H1 (cell line): ENCODE measurements around the gene RPUSD2.

Experiments used
- BRCA1 ChIP-seq: IDR thresholded peaks from 2 replicates; pipeline ENCODE4 v1.6.1; 2012; ENCODE audit warnings: low read depth, low read length, improper control_type of control experiment
- EZH2 ChIP-seq: fragments of 200-600 bp; sonication (generic); IDR thresholded peaks from 2 replicates; pipeline ENCODE4 v1.7.1; 2012; ENCODE audit warnings: low read depth, mild to moderate bottlenecking, moderate library complexity, low read length, inconsistent platforms; ENCODE audit not compliant: severe bottlenecking
- JUND ChIP-seq: IDR thresholded peaks from 2 replicates; pipeline ENCODE4 v1.6.1; 2011; ENCODE audit warnings: mild to moderate bottlenecking, improper control_type of control experiment, low read length
- KDM5A ChIP-seq: fragments of 200-600 bp; IDR thresholded peaks from 2 replicates; pipeline ENCODE4 v1.7.1; 2012; ENCODE audit warnings: mild to moderate bottlenecking, low read length, inconsistent platforms, mixed read lengths
- MAX ChIP-seq: IDR thresholded peaks from 2 replicates; pipeline ENCODE4 v1.6.1; 2012; ENCODE audit warnings: inconsistent platforms
- POLR2A ChIP-seq, 2 experiments: IDR thresholded peaks; 1 replicate in 1 of 2; 2 replicates in 1 of 2; pipeline ENCODE4 v1.6.1; 2011; ENCODE audit warnings: low read depth in 2 of 2, low read length in 2 of 2, mild to moderate bottlenecking in 2 of 2; ENCODE audit errors: control extremely low read depth in 1 of 2
- POU5F1 ChIP-seq: IDR thresholded peaks from 2 replicates; pipeline ENCODE4 v1.6.1; 2011; ENCODE audit warnings: low read depth, mild to moderate bottlenecking, low read length, moderate library complexity
- RXRA ChIP-seq: IDR thresholded peaks from 2 replicates; pipeline ENCODE4 v1.6.1; 2011; ENCODE audit warnings: low read depth, mild to moderate bottlenecking, low read length, moderate library complexity; ENCODE audit not compliant: insufficient read depth
- SIN3A ChIP-seq, 2 experiments: IDR thresholded peaks in 1 of 2; conservative IDR thresholded peaks in 1 of 2; 2 replicates each; pipeline ENCODE4 v1.6.1; 2011 to 2012; ENCODE audit warnings: low read length in 2 of 2, improper control_type of control experiment in 1 of 2, low read depth in 1 of 2, mild to moderate bottlenecking in 1 of 2
- USF2 ChIP-seq: IDR thresholded peaks from 2 replicates; pipeline ENCODE4 v1.6.1; 2011; ENCODE audit warnings: low read length, improper control_type of control experiment

GRCh38 chr15:40603935-40604334 lies 34.8 kb downstream of the RPUSD2 start:
- TF ChIP-seq KDM5A = no peak
- no peak for TF ChIP-seq BRCA1
- no peak for TF ChIP-seq POU5F1
- TF ChIP-seq USF2 = no peak
- TF ChIP-seq POLR2A (IDR thresholded peaks at IDR 0.05; ENCODE audit: control extremely low read depth in 1 of 2, low read depth in 2 of 2, low read length in 2 of 2) = no peak
- no peak for TF ChIP-seq EZH2
- no peak for TF ChIP-seq MAX
- no peak for TF ChIP-seq RXRA
- TF ChIP-seq JUND = no peak
- TF ChIP-seq SIN3A (conservative IDR thresholded peaks at IDR 0.05 in 1 of 2, IDR thresholded peaks at IDR 0.05 in 1 of 2; ENCODE audit: low read depth in 1 of 2, low read length in 2 of 2) = no peak
